ENCODE data around the gene OTOR.

The OTOR gene, protein sequence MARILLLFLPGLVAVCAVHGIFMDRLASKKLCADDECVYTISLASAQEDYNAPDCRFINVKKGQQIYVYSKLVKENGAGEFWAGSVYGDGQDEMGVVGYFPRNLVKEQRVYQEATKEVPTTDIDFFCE

DNA sequence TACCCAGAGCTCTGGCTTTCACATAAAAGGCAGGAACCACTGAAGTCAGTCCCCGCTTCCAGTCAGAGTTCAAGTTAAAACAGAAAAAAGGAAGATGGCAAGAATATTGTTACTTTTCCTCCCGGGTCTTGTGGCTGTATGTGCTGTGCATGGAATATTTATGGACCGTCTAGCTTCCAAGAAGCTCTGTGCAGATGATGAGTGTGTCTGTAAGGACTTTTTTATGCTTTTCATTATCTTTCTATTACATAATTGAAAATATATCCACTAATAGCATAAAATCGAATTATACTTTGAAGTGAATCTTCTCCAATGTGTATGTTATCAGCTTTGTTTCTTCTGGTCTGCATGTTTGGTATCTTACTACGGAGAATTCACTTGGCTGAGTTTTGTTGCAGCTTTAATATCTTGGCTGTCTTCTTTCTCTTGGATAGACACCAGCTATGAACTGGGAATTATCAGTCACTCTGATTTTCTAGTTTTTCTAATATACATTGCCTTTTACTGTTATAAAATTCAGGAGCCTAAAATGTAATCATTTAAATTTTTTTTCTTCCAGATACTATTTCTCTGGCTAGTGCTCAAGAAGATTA, at the start of gene OTOR:
Gene OTOR, plus strand, starts transcription at position 51 of the 593 bp plus-strand sequence. Its CDS starts 44 bp downstream, at position 95.
- intact Hi-C loops (cut with DNase I; ENCODE audit: low total_unique reads) = no loop called here
- Histone ChIP-seq H3K27me3 (no peaks in the 10 kb centered on the region), H3K9me3 (no peaks in the 10 kb centered on the region), H3K4me3 (no peak within 1 kb of the TSS), H3K4me1 (no peaks in the 10 kb centered on the region), H3K36me3 (no peaks in the 10 kb centered on the region), H3K27ac (no peak within 1 kb of the TSS)
- no peak for DNase-seq
- TF ChIP-seq, protein P1, sequence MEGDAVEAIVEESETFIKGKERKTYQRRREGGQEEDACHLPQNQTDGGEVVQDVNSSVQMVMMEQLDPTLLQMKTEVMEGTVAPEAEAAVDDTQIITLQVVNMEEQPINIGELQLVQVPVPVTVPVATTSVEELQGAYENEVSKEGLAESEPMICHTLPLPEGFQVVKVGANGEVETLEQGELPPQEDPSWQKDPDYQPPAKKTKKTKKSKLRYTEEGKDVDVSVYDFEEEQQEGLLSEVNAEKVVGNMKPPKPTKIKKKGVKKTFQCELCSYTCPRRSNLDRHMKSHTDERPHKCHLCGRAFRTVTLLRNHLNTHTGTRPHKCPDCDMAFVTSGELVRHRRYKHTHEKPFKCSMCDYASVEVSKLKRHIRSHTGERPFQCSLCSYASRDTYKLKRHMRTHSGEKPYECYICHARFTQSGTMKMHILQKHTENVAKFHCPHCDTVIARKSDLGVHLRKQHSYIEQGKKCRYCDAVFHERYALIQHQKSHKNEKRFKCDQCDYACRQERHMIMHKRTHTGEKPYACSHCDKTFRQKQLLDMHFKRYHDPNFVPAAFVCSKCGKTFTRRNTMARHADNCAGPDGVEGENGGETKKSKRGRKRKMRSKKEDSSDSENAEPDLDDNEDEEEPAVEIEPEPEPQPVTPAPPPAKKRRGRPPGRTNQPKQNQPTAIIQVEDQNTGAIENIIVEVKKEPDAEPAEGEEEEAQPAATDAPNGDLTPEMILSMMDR (IDR thresholded peaks at IDR 0.05) = no peak

DNA sequence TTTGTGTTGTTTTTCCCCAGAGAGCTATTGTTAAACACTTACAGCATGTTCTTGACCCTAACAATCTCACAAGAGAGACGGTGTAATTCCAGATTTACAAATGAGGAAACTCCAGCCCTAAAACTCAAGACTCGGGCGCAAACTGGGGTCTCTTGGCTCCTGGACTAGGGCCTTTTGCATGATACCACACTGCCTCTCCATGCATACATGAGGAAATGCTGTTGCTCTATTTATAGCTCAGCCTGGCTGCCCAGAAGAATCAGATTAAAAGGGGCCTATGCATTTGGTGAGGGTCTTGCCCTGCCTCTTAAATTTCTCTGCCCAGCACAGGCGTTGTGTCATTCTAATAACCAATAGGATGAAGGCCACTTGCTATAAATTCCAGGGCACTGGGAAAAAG, 48.9 kb upstream of the OTOR start:
- Histone ChIP-seq H3K9me3 (no peaks in the 10 kb centered on the region), H3K36me3 (no peaks in the 10 kb centered on the region), H3K4me3 (no peak overlapping the region), H3K27me3 (no peaks in the 10 kb centered on the region), H3K4me1 (no peaks in the 10 kb centered on the region), H3K27ac (no peak overlapping the region)
- intact Hi-C loops (cut with DNase I; ENCODE audit: low total_unique reads) = no loop called here
- TF ChIP-seq, protein P1 (IDR thresholded peaks at IDR 0.05) = no peak
- DNase-seq = no peak

DNA sequence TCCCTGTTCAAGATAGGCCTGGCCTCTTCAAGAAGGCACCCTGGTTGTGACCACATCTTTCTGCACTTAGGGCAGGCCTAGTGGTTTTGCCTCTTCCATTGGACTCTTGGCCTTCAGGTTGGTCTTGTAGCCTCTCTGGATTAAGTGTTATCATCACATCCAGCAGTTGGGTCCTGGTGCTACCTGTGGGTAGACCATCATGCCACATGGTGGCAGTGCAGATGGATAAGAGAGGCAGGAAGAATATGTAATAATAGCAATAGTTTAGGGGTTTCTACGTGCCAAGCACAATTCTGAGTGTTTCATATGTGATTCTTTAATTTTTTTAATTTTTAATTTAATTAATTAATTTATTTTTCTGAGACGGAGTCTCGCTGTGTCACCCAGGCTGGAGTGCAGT, 46.9 kb upstream of the OTOR start:
- TF ChIP-seq, protein P1 (IDR thresholded peaks at IDR 0.05) = no peak
- Histone ChIP-seq H3K36me3 (no peaks in the 10 kb centered on the region), H3K27ac (no peak overlapping the region), H3K4me3 (no peak overlapping the region), H3K9me3 (no peaks in the 10 kb centered on the region), H3K4me1 (no peaks in the 10 kb centered on the region), H3K27me3 (no peaks in the 10 kb centered on the region)
- no peak for DNase-seq
- intact Hi-C loops (cut with DNase I; ENCODE audit: low total_unique reads) = no loop called here

DNA sequence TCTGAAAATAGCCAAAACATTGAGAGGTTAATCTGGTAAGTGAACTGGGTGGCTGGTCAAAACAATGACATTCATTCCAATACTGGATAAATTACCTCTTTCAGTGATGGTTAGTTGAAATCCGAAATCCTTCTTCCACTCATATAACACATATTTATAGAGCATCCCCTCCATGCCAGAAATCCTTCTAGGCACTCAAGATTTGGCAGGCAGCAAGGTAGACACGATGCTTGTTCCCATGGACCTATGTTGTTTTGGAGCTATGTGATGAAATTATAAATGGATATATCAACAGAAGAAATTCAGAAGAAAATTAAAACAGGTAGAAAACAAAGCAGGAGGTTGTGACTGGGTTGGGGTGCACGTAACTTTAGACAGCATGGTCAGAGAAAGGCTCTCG, 44.6 kb upstream of the OTOR start:
- H3K27me3 ChIP-seq = no peaks in the 10 kb centered on the region
- no peaks in the 10 kb centered on the region for H3K4me1 ChIP-seq
- no peaks in the 10 kb centered on the region for H3K36me3 ChIP-seq
- H3K9me3 ChIP-seq = no peaks in the 10 kb centered on the region
- no peak for DNase-seq
- no peak overlapping the region for H3K4me3 ChIP-seq
- intact Hi-C loops (cut with DNase I; ENCODE audit: low total_unique reads) = no loop called here
- TF ChIP-seq, protein P1 (IDR thresholded peaks at IDR 0.05) = no peak
- no peak overlapping the region for H3K27ac ChIP-seq

DNA sequence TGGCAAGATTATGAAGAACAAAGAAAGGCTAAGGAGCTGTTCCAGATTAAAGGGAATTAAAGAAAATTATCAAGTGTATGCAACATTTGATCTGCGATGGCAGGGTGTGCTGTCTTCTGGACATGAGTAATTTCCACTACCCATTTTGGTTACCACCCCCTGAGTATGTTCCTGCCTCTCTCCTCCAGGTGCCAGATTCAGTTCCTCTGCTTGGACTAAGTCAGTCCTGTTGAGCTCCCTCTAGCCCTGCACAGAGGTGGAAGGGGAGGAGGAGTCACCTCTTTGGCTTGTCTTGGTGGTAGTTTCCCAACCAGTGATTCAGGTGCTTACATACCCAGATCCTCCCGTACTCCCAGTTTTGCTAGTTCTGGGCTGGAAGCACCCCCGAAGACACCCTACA, 40.5 kb upstream of the OTOR start:
- intact Hi-C loops (cut with DNase I; ENCODE audit: low total_unique reads) = no loop called here

More for the DNA sequence above, 40.5 kb upstream of the OTOR start:
- DNase-seq = no peak
- Histone ChIP-seq H3K9me3 (no peaks in the 10 kb centered on the region), H3K4me1 (no peaks in the 10 kb centered on the region), H3K36me3 (no peaks in the 10 kb centered on the region), H3K4me3 (no peak overlapping the region), H3K27ac (no peak overlapping the region), H3K27me3 (no peaks in the 10 kb centered on the region)
- TF ChIP-seq, protein P1 (IDR thresholded peaks at IDR 0.05) = no peak

Measured in tibial artery (tissue), 4 donors.